PC-3 (cell line): ENCODE measurements around the gene KCNQ1. TPM values are rescaled to one million over a fixed set of nuclear protein-coding genes. Genes with fewer than 3 reads are reported as not detected.

Experiments used
- ATAC-seq: fragments of 200-7000 bp; cut with Tn5 transposase; 2 replicates; pipeline ENCODE4 v1.9.1; 2020; ENCODE audit warnings: mild to moderate bottlenecking, moderate library complexity
- BruUV-seq: library from RNA; stranded (reverse); fragments of 400-500 nt; replicated peaks from 2 replicates; lab custom pipeline; 2021; lab: Mats Ljungman, UMichigan
- CTCF ChIA-PET: fragments of 300-600 bp; sonication (Branson Sonifier 250); formaldehyde crosslinking; loops from one replicate; lab custom pipeline; 2022; ENCODE audit warnings: antibody characterized with exemption; lab: Charles Lee
- POLR2A ChIA-PET: fragments of 300-600 bp; sonication (Branson Sonifier 250); formaldehyde crosslinking; loops from one replicate; lab custom pipeline; 2022; ENCODE audit warnings: antibody characterized with exemption; ENCODE audit not compliant: unreplicated experiment; lab: Charles Lee
- DNase-seq: peaks from one replicate; pipeline ENCODE4 v3.0.0-alpha.2; 2015
- H2AFZ ChIP-seq: fragments of 300-600 bp; sonication (generic); 2 replicates; pipeline ENCODE4 v1.6.0; 2016; ENCODE audit warnings: antibody characterized with exemption, low read length
- H3F3A ChIP-seq: fragments of 300-600 bp; sonication (generic); one replicate; pipeline ENCODE4 v1.6.0; 2017; ENCODE audit warnings: antibody characterized with exemption, low read length, control low read depth, mild to moderate bottlenecking; ENCODE audit not compliant: unreplicated experiment
- H3K27ac ChIP-seq: fragments of 300-600 bp; sonication (generic); 2 replicates; pipeline ENCODE4 v1.5.1; 2016; ENCODE audit warnings: mild to moderate bottlenecking, low read length
- H3K27me3 ChIP-seq: fragments of 300-600 bp; sonication (generic); 2 replicates; pipeline ENCODE4 v1.6.1; 2016; ENCODE audit warnings: low read length, mixed read lengths
- H3K36me3 ChIP-seq: fragments of 300-600 bp; sonication (generic); 2 replicates; pipeline ENCODE4 v1.6.1; 2016; ENCODE audit warnings: low read depth, mixed run types, low read length, mixed read lengths
- H3K4me1 ChIP-seq: fragments of 300-600 bp; sonication (generic); 2 replicates; pipeline ENCODE4 v1.5.1; 2016; ENCODE audit warnings: low read length; ENCODE audit not compliant: insufficient read depth
- H3K4me2 ChIP-seq: fragments of 300-600 bp; sonication (generic); 2 replicates; pipeline ENCODE4 v1.6.0; 2016; ENCODE audit warnings: low read length
- H3K4me3 ChIP-seq: fragments of 300-600 bp; sonication (generic); 2 replicates; pipeline ENCODE4 v1.5.1; 2016; ENCODE audit warnings: mild to moderate bottlenecking, low read length, mixed read lengths
- H3K79me2 ChIP-seq: fragments of 300-600 bp; sonication (generic); 2 replicates; pipeline ENCODE4 v1.6.1; 2017; ENCODE audit warnings: low read length, mixed read lengths
- H3K9ac ChIP-seq: fragments of 300-600 bp; sonication (generic); 2 replicates; pipeline ENCODE4 v1.6.0; 2016; ENCODE audit warnings: mild to moderate bottlenecking, low read length
- H3K9me2 ChIP-seq: fragments of 300-600 bp; sonication (generic); replicated peaks from 2 replicates; pipeline ENCODE4 v1.6.1; 2016; ENCODE audit warnings: mixed run types, low read length, mixed read lengths
- H3K9me3 ChIP-seq: fragments of 300-600 bp; sonication (generic); 2 replicates; pipeline ENCODE4 v1.6.1; 2016; ENCODE audit warnings: low read length, mixed read lengths
- H4K20me1 ChIP-seq: fragments of 300-600 bp; sonication (generic); 2 replicates; pipeline ENCODE4 v1.6.1; 2016; ENCODE audit warnings: low read length, mixed read lengths
- EZH2 ChIP-seq: fragments of 300-600 bp; sonication (generic); IDR thresholded peaks from one replicate; pipeline ENCODE4 v1.6.1; 2017; ENCODE audit warnings: antibody characterized with exemption, mild to moderate bottlenecking, low read length; ENCODE audit not compliant: unreplicated experiment
- EZH2phosphoT487 ChIP-seq: fragments of 300-600 bp; sonication (generic); IDR thresholded peaks from 2 replicates; pipeline ENCODE4 v1.6.1; 2018; ENCODE audit warnings: mild to moderate bottlenecking, antibody characterized with exemption, low read length, borderline replicate concordance
- intact Hi-C: fragments of 100-400 bp; cut with micrococcal nuclease; formaldehyde crosslinking; loops from 2 replicates; pipeline ENCODE4 v1.9.0; 2023
- total RNA-seq: library from RNA; depleted of rRNA; stranded (reverse); fragments of >200 nt; gene quantifications from 2 replicates; pipeline ENCODE4 v1.2.3, GENCODE V29; 2014
- TF ChIP-seq, protein P1 (sequence below): fragments of 300-600 bp; sonication (generic); conservative IDR thresholded peaks from 2 replicates; pipeline ENCODE4 v1.5.1; 2017; ENCODE audit warnings: antibody characterized with exemption, low read depth, mild to moderate bottlenecking, low read length

Gene KCNQ1
- total RNA-seq, 1 experiment from 2014 or later = 0.40 TPM

DNA sequence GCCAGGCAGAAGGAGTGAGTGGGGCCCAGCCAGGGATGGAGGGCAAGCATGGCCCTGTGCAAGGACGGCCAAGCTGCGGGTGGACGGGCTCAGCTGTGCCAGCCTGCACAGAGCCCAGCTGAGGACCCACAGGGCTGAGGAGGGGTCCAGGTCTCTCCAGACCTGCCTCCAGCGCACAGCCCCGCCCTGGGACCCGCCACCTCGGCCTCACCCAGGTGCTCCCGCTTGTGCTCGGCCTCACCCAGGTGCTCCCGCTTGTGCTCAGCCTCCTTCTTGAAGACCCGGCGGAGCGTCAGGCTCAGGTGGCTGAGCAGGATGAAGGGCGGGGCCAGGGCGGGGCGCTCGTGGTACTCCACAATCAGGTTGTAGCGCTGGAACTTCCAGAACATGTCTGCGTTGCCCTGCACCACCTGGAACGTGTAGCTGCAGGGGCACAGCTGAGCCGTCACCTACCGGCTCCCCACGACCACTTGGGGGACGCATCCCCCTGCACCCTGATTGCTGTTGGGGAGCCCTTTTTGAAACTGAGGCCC is 37.9 kb upstream of the KCNQ1 start:
- Histone ChIP-seq H3K9ac (no peak overlapping the region), H3K79me2 (peaks cover 6% of the 10 kb centered on the region), H3K4me2 (no peak overlapping the region), H3K27ac (no peak overlapping the region), H3K9me2 (no peaks in the 10 kb centered on the region), H3K27me3 (no peaks in the 10 kb centered on the region), H3K9me3 (no peaks in the 10 kb centered on the region), H4K20me1 (no peaks in the 10 kb centered on the region), H3K36me3 (0 out of 2 replicates have a peak, but pooled peaks cover 5% of the 10 kb centered on the region), H2AFZ (no peak overlapping the region), H3K4me3 (no peak overlapping the region), H3K4me1 (no peaks in the 10 kb centered on the region), H3F3A (no peaks in the 10 kb centered on the region)
- intact Hi-C loops = no loop called here
- BruUV-seq = no TSS peak
- CTCF ChIA-PET = no interaction called here
- DNase-seq (no peak), ATAC-seq (no peak)
- TF ChIP-seq EZH2phosphoT487 (no peak), EZH2 (no peak)
- TF ChIP-seq, protein P1, sequence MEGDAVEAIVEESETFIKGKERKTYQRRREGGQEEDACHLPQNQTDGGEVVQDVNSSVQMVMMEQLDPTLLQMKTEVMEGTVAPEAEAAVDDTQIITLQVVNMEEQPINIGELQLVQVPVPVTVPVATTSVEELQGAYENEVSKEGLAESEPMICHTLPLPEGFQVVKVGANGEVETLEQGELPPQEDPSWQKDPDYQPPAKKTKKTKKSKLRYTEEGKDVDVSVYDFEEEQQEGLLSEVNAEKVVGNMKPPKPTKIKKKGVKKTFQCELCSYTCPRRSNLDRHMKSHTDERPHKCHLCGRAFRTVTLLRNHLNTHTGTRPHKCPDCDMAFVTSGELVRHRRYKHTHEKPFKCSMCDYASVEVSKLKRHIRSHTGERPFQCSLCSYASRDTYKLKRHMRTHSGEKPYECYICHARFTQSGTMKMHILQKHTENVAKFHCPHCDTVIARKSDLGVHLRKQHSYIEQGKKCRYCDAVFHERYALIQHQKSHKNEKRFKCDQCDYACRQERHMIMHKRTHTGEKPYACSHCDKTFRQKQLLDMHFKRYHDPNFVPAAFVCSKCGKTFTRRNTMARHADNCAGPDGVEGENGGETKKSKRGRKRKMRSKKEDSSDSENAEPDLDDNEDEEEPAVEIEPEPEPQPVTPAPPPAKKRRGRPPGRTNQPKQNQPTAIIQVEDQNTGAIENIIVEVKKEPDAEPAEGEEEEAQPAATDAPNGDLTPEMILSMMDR = no peak
- POLR2A ChIA-PET = no interaction called here

DNA sequence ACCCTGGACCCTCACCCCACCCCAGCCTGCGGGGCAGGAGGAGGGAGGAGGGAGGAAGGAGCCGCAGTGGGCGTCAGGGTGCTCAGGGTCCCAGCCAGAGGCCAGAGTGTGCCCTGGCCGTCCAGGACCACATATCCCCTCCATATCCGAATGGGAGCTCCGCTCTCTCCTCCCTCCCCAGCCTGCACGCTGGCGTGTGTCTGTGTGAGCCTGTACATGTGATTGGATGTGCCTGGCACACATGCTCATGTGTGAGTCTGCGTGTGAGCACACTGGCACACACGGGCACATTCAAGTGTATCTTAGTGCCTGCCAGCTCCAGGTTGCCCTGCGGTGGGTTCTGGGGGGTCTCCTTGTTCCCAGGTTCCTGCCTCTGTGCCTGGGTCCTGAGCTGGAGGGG is 36.1 kb upstream of the KCNQ1 start:
- no peak for DNase-seq
- Histone ChIP-seq H3K9ac (no peak overlapping the region), H3K27me3 (no peaks in the 10 kb centered on the region), H2AFZ (no peak overlapping the region), H3K4me3 (no peak overlapping the region), H3F3A (no peaks in the 10 kb centered on the region), H3K27ac (no peak overlapping the region), H3K4me2 (no peak overlapping the region), H3K9me2 (no peaks in the 10 kb centered on the region), H3K4me1 (no peaks in the 10 kb centered on the region), H3K9me3 (no peaks in the 10 kb centered on the region), H3K36me3 (no peaks in the 10 kb centered on the region), H3K79me2 (no peaks in the 10 kb centered on the region), H4K20me1 (no peaks in the 10 kb centered on the region)
- CTCF ChIA-PET = no interaction called here
- POLR2A ChIA-PET = interaction anchor here (0.5 kb wide), 1 partner anchor 13 kb away, joined by 3 read pairs; no protein-coding TSS in a partner anchor
- TF ChIP-seq, protein P1 = no peak
- no peak for TF ChIP-seq EZH2
- no peak for TF ChIP-seq EZH2phosphoT487
- ATAC-seq = no peak
- intact Hi-C loops = no loop called here
- BruUV-seq = no TSS peak

GRCh38 chr11:2409126-2409525 is 35.7 kb upstream of the KCNQ1 start:
- Histone ChIP-seq H3K27ac (no peak overlapping the region), H3K36me3 (no peaks in the 10 kb centered on the region), H2AFZ (no peak overlapping the region), H3K27me3 (no peaks in the 10 kb centered on the region), H3K9me3 (no peaks in the 10 kb centered on the region), H4K20me1 (no peaks in the 10 kb centered on the region), H3K9me2 (no peaks in the 10 kb centered on the region), H3K4me2 (no peak overlapping the region), H3K4me1 (no peaks in the 10 kb centered on the region), H3F3A (no peaks in the 10 kb centered on the region), H3K4me3 (no peak overlapping the region), H3K79me2 (no peaks in the 10 kb centered on the region), H3K9ac (no peak overlapping the region)
- TF ChIP-seq, protein P1 = no peak
- TF ChIP-seq EZH2 = no peak
- BruUV-seq = no TSS peak
- intact Hi-C loops = no loop called here
- ChIA-PET CTCF (no interaction called here), POLR2A (no interaction called here)
- ATAC-seq (no peak), DNase-seq (no peak)
